GM19035 (cell line): Measurements from ENCODE around the gene IDUA.
"Not testable (repeated sequence)": the region's sequence is repeated elsewhere in the genome, so short reads cannot be mapped to it uniquely, and the experiment has no call there.

Source experiments
- ATAC-seq: cut with Tn5 transposase; IDR thresholded peaks from one replicate; pipeline ENCODE4 v1.9.1; 2021; ENCODE audit not compliant: unreplicated experiment

IDUA gene

DNA sequence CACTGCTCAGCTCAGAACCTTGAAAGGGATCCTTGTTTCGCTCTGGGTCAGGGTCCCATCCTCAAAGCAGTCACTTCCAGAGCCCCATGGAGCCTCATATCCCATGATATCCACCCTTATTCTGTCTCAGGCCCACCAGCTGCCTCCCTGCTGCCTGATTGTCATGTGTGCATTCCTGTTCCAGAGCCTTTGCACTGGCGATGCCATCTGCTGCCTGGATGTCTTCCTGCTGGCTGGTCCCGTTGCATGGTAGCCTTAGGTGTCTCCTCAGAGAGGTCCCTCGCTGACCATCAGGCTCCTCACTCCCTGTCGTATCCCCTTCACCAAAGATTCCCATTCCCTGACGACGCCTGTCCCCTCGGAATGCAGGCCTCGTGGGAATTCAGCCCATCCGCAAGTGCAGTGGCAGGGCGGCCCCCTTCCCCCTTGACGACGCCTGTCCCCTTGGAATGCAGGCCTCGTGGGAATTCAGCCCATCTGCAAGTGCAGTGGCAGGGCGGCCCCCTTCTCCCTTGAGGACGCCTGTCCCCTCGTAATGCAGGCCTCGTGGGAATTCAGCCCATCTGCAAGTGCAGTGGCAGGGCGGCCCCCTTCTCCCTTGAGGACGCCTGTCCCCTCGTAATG lies 12.5 kb downstream of the IDUA start:
- ATAC-seq, result not testable (repeated sequence)

GRCh38 chr4:999882-1000425 lies 13.1 kb downstream of the IDUA start:
- ATAC-seq, result no peak

GRCh38 chr4:1000686-1001260 lies 13.9 kb downstream of the IDUA start:
- ATAC-seq, result no peak

- ATAC-seq, result no peak
Measured at GRCh38 chr4:1001561-1002130, 14.8 kb downstream of the IDUA start.

DNA sequence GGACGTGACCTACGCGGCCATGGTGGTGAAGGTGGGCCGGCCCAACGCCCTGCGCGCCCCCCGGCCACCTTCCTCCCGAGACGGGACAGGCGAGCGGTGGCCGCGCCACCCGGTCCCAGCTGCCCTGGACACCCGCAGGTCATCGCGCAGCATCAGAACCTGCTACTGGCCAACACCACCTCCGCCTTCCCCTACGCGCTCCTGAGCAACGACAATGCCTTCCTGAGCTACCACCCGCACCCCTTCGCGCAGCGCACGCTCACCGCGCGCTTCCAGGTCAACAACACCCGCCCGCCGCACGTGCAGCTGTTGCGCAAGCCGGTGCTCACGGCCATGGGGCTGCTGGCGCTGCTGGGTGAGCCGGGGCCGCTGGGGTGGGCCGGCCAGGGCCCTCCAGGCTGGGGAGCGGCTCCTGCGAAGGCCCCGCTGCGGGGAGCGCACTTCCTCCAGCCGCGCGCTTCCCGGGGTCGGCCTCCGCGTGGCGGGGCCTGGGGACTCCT lies 15.3 kb downstream of the IDUA start:
- ATAC-seq, result no peak

- ATAC-seq, result no peak
Measured at GRCh38 chr4:1002631-1003251, 15.9 kb downstream of the IDUA start.

DNA sequence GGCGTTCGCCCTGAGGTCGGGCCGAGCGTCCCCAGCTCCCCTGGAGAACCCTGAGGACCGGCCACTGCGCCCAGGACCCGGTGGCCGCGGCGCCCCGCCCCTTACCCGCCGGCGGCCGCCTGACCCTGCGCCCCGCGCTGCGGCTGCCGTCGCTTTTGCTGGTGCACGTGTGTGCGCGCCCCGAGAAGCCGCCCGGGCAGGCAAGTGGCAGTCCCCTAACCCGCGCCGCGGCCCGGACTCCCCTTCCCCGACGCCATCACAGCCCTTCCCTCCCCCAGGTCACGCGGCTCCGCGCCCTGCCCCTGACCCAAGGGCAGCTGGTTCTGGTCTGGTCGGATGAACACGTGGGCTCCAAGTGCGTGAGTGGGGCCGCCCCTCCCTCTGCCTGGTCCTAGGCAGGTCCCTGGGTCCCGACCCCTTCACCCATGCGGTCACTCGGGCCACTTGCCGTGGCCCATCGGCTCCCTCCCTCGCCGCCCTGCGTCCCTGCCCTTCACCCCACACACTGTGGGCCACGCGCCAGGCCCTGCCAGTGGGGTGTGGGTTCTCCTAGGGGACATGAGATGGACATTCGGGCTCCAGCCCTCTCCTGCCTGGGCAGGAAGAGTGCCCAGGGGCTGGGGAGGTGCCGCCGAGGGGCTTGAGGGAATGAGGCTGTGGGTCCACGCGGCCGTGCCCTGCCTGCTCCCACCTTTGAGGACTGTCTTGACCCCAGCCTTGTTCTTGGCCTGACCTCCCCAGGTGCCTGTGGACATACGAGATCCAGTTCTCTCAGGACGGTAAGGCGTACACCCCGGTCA lies 16.6 kb downstream of the IDUA start:
- ATAC-seq, result no peak

DNA sequence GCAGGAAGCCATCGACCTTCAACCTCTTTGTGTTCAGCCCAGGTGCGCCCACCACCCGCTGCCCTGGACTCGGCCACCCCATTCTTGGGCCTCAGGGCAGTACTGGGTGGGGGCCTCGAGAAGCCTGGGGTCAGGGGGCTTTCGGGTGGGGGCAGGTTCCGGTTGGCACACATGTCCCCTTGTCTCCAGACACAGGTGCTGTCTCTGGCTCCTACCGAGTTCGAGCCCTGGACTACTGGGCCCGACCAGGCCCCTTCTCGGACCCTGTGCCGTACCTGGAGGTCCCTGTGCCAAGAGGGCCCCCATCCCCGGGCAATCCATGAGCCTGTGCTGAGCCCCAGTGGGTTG lies 17.2 kb downstream of the IDUA start:
- no peak for ATAC-seq

- ATAC-seq, result no peak
Measured at GRCh38 chr4:1004557-1005485, 18.0 kb downstream of the IDUA start.

- ATAC-seq, result no peak
Measured at GRCh38 chr4:1006856-1007255, 20.0 kb downstream of the IDUA start.

DNA sequence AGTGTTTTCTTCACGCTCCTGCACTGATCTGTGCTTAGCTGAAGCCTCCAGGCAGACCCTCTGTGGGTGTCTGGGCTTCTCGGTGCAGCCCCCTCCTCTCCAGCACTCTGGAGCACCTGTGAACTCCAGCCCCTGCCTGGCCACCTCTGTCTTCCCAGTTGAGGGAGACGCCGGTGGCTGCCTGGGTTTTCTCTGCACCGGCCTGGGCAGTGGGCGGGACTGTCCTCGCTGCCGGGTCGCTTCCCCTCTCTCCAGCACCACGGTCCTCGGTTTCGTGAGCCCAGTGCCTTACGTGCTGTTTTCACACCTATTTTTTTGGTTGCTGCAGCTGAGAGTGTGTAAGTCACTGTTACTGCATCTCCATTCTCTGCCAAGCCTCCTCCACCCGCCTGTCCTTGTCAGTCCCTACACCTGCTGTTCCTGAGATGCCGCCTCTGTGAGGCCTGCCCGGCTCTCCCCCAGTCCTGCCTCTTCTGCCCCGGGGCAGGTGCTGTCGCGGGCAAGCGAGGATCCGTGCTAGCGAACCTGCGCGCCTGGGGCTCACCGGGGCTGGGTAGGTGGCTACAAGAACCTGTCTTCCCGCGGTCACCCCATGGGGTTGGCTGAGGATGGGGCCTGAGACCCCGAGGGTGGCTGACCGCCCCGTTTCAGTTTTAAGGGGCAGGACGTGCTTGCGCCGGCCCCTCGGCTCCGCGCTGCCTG lies 22.1 kb downstream of the IDUA start:
- ATAC-seq, result peak; percentile 16

- peak; percentile 51 for ATAC-seq
Measured at GRCh38 chr4:1009542-1010394, 22.9 kb downstream of the IDUA start.

DNA sequence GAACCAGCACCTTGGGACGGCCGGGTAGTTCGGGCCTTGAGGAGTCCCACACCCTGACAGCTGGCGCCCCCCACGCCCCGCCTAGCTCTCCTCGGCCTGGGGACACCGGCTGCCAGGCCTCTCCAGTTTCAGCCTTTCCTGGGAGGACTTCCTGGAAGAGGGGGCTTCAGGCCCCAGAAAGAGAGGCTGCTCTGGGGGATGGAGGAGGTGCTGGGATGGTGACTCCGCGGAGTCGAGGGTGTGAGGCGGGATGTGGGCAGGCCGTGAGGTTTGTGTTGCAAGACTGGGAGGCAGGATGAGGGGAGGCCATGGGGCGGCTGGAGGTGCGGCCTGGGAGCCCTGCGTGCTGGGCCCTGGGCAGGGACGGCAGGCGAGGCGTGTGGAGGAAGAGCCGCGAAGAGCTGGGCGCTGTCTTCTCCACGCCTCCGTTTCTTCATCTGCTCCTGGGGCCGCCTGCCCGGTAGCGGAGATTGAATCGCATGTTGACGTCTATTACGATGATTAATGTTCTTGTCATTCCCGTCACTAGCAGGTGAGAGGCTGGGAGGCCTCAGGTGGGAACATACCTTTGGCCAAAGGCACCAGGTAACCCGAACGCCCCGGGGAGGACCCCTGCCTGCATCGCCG lies 23.7 kb downstream of the IDUA start:
- ATAC-seq, result peak; percentile 7

DNA sequence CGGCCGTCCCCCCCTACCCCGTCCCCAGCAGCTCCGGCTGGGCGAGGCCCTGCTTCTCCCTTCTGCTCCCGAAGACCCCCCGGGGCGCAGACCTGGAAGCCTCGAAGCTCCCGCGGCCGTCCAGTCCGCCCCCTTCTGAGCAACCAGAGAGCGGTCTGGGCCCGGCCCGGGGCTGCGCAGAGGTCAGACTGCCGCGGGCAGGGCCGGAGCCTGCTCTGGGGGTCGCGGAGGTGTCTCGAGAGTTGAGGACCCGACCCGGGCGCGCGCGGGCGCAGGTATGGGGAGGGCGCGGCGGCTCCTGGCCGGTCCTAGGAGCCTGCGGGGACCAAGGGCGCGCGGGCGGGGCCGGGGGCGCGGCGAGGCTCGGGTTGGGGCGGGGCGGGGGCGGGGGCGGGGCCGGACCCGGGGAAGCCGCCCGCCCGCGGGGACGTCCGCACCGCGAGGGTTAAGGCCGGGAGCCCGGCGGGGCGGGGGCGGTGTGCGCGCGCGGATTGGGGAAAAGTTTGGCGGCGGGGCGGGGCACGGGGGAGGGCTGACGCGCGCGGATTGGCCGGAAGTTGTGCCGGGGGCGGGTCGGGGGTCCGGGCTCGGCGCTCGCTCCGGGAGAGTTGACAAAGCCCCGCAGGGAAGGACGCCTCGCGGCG lies 24.3 kb downstream of the IDUA start, which contains the start of gene FGFRL1:
Gene FGFRL1 (plus strand): TSS at position 605 of the 644 bp plus-strand sequence. CDS start 860 bp downstream, outside the sequence.
- no peak for ATAC-seq

DNA sequence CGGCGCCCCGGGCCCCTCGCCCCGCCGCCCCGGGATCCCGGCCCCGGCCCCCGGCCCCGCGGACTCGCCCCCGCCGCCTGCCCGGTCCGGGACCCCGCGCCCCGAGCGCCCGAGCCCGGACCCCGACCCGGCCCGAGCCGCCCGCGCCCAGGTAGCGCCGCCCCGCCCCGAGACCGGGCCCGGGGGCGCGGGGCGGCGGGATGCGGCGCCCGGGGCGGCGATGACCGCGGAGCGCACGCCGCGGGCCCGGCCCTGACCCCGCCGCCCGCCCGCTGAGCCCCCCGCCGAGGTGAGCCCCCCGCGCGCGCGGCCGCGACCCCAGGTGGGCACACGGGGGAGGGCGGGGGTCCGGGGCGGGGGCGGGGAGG lies 24.8 kb downstream of the IDUA start:
- ATAC-seq, result no peak

GRCh38 chr4:1012034-1012739 lies 25.3 kb downstream of the IDUA start:
- no peak for ATAC-seq
